Measurements from ENCODE around the gene ZNF236.
A peak's percentile ranks its signal among the peaks of the same experiment; 100 is the strongest.

The ZNF236 gene

GRCh38 chr18:76850112-76850511, 27.8 kb downstream of the ZNF236 start:
- no peak for DNase-seq
- in situ Hi-C loops (cut with MboI; ENCODE audit: low pct_unique_long_range_greater_than_20kb, low sequenced_read_pairs) = no loop called here

- DNase-seq = no peak
- in situ Hi-C loops (cut with MboI; ENCODE audit: low pct_unique_long_range_greater_than_20kb, low sequenced_read_pairs) = no loop called here
Measured at GRCh38 chr18:76855594-76855993, 33.2 kb downstream of the ZNF236 start.

- in situ Hi-C loops (cut with MboI; ENCODE audit: low pct_unique_long_range_greater_than_20kb, low sequenced_read_pairs) = no loop called here
Measured at GRCh38 chr18:76857476-76857875, 35.1 kb downstream of the ZNF236 start.

GRCh38 chr18:76859474-76860339, 37.4 kb downstream of the ZNF236 start:
- in situ Hi-C loops (cut with MboI; ENCODE audit: low pct_unique_long_range_greater_than_20kb, low sequenced_read_pairs) = no loop called here
- DNase-seq = no peak

More at GRCh38 chr18:76857476-76857875, 35.1 kb downstream of the ZNF236 start:
- no peak for DNase-seq

- no peak for DNase-seq
- in situ Hi-C loops (cut with MboI; ENCODE audit: low pct_unique_long_range_greater_than_20kb, low sequenced_read_pairs) = no loop called here
Measured at GRCh38 chr18:76860411-76860810, 38.1 kb downstream of the ZNF236 start.

- no peak for DNase-seq
- in situ Hi-C loops (cut with MboI; ENCODE audit: low pct_unique_long_range_greater_than_20kb, low sequenced_read_pairs) = no loop called here
Measured at GRCh38 chr18:76866666-76867065, 44.3 kb downstream of the ZNF236 start.

- in situ Hi-C loops (cut with MboI; ENCODE audit: low pct_unique_long_range_greater_than_20kb, low sequenced_read_pairs) = no loop called here
- no peak for DNase-seq
Measured at GRCh38 chr18:76873311-76873710, 51.0 kb downstream of the ZNF236 start.

- DNase-seq = no peak
- in situ Hi-C loops (cut with MboI; ENCODE audit: low pct_unique_long_range_greater_than_20kb, low sequenced_read_pairs) = no loop called here
Measured at GRCh38 chr18:76873713-76874112, 51.4 kb downstream of the ZNF236 start.

- in situ Hi-C loops (cut with MboI; ENCODE audit: low pct_unique_long_range_greater_than_20kb, low sequenced_read_pairs) = no loop called here
- no peak for DNase-seq
Measured at GRCh38 chr18:76874642-76875389, 52.5 kb downstream of the ZNF236 start.

GRCh38 chr18:76875390-76876325, 53.3 kb downstream of the ZNF236 start:
- in situ Hi-C loops (cut with MboI; ENCODE audit: low pct_unique_long_range_greater_than_20kb, low sequenced_read_pairs) = no loop called here
- peak; percentile 65 for DNase-seq

- DNase-seq = no peak
- in situ Hi-C loops (cut with MboI; ENCODE audit: low pct_unique_long_range_greater_than_20kb, low sequenced_read_pairs) = no loop called here
Measured at GRCh38 chr18:76878426-76878825, 56.1 kb downstream of the ZNF236 start.

GRCh38 chr18:76880026-76880425, 57.7 kb downstream of the ZNF236 start:
- in situ Hi-C loops (cut with MboI; ENCODE audit: low pct_unique_long_range_greater_than_20kb, low sequenced_read_pairs) = no loop called here
- DNase-seq = no peak

GRCh38 chr18:76881744-76882143, 59.4 kb downstream of the ZNF236 start:
- no peak for DNase-seq
- in situ Hi-C loops (cut with MboI; ENCODE audit: low pct_unique_long_range_greater_than_20kb, low sequenced_read_pairs) = no loop called here

- DNase-seq = no peak
- in situ Hi-C loops (cut with MboI; ENCODE audit: low pct_unique_long_range_greater_than_20kb, low sequenced_read_pairs) = no loop called here
Measured at GRCh38 chr18:76882146-76882545, 59.8 kb downstream of the ZNF236 start.

GRCh38 chr18:76885001-76885400, 62.6 kb downstream of the ZNF236 start:
- in situ Hi-C loops (cut with MboI; ENCODE audit: low pct_unique_long_range_greater_than_20kb, low sequenced_read_pairs) = no loop called here
- no peak for DNase-seq

GRCh38 chr18:76886112-76886511, 63.8 kb downstream of the ZNF236 start:
- in situ Hi-C loops (cut with MboI; ENCODE audit: low pct_unique_long_range_greater_than_20kb, low sequenced_read_pairs) = no loop called here
- no peak for DNase-seq

- in situ Hi-C loops (cut with MboI; ENCODE audit: low pct_unique_long_range_greater_than_20kb, low sequenced_read_pairs) = no loop called here
- DNase-seq = no peak
Measured at GRCh38 chr18:76889091-76889699, 66.8 kb downstream of the ZNF236 start.

- in situ Hi-C loops (cut with MboI; ENCODE audit: low pct_unique_long_range_greater_than_20kb, low sequenced_read_pairs) = no loop called here
- DNase-seq = no peak
Measured at GRCh38 chr18:76892832-76893231, 70.5 kb downstream of the ZNF236 start.

Measured in KBM-7 (cell line).